K562 (cell line): Measurements from ENCODE around the gene SHLD1. TPM values are rescaled to one million over a fixed set of nuclear protein-coding genes. Genes with fewer than 3 reads are reported as not detected.
A peak's percentile ranks its signal among the peaks of the same experiment; 100 is the strongest.

Source experiments
- BHLHE40 ChIP-seq: IDR thresholded peaks from 2 replicates; pipeline ENCODE4 v1.6.1; 2011; ENCODE audit warnings: low read length, improper control_type of control experiment
- EHMT2 ChIP-seq: fragments of 450-650 bp; IDR thresholded peaks from 2 replicates; pipeline ENCODE4 v1.6.1; 2018; ENCODE audit warnings: antibody characterized with exemption
- FOSL1 ChIP-seq: fragments of 200-800 bp; sonication (Bioruptor generic); conservative IDR thresholded peaks from 2 replicates; pipeline ENCODE4 v1.6.1; 2016; ENCODE audit warnings: missing genetic modification characterization, missing compliant biosample characterization
- GTF2A2 ChIP-seq: IDR thresholded peaks from 2 replicates; pipeline ENCODE4 v1.6.1; 2016; ENCODE audit warnings: mild to moderate bottlenecking, missing genetic modification characterization, missing compliant biosample characterization
- GTF2F1 ChIP-seq: IDR thresholded peaks from 2 replicates; pipeline ENCODE4 v1.6.1; 2011; ENCODE audit warnings: low read depth, low read length, improper control_type of control experiment
- NCOA1 ChIP-seq: fragments of 450-650 bp; IDR thresholded peaks from 2 replicates; pipeline ENCODE4 v1.6.1; 2016; ENCODE audit warnings: low read depth
- PML ChIP-seq: IDR thresholded peaks from 2 replicates; pipeline ENCODE4 v1.6.1; 2012; ENCODE audit warnings: low read length, inconsistent platforms
- SMC3 ChIP-seq: conservative IDR thresholded peaks from 2 replicates; pipeline ENCODE4 v1.6.1; 2011; ENCODE audit warnings: low read depth, low read length, improper control_type of control experiment; ENCODE audit not compliant: insufficient read depth
- SP1 ChIP-seq: sonication (generic); formaldehyde crosslinking; IDR thresholded peaks from 2 replicates; pipeline ENCODE4 v1.8.1; 2022; ENCODE audit warnings: mild to moderate bottlenecking, missing genetic modification reagents
- ZBTB17 ChIP-seq: fragments of 450-650 bp; formaldehyde crosslinking; IDR thresholded peaks from 2 replicates; pipeline ENCODE4 v1.4.0; 2020; ENCODE audit warnings: mild to moderate bottlenecking
- ZNF140 ChIP-seq: fragments of 250-450 bp; sonication (Bioruptor Pico); IDR thresholded peaks from 2 replicates; pipeline ENCODE4 v1.8.0; 2021; ENCODE audit warnings: moderate library complexity, mild to moderate bottlenecking, inconsistent platforms
- ZNF224 ChIP-seq: sonication (generic); formaldehyde crosslinking; IDR thresholded peaks from 2 replicates; pipeline ENCODE4 v1.8.0; 2022; ENCODE audit warnings: mild to moderate bottlenecking, missing genetic modification reagents
- ZNF589 ChIP-seq: fragments of 200-800 bp; sonication (Bioruptor generic); IDR thresholded peaks from 2 replicates; pipeline ENCODE4 v1.6.1; 2016; ENCODE audit warnings: low read depth, missing genetic modification characterization, missing compliant biosample characterization
- ZNF780A ChIP-seq: fragments of 250-450 bp; sonication (Bioruptor Pico); IDR thresholded peaks from 2 replicates; pipeline ENCODE4 v1.5.0; 2021; ENCODE audit warnings: mild to moderate bottlenecking
- ZNF785 ChIP-seq: fragments of 250-450 bp; sonication (Bioruptor Pico); IDR thresholded peaks from 2 replicates; pipeline ENCODE4 v1.4.0; 2020; ENCODE audit warnings: mild to moderate bottlenecking
- ZZZ3 ChIP-seq: fragments of 450-650 bp; IDR thresholded peaks from 2 replicates; pipeline ENCODE4 v1.6.1; 2016; ENCODE audit warnings: antibody characterized with exemption, mild to moderate bottlenecking, moderate library complexity
- polyA plus RNA-seq, 8 experiments: library from polyadenylated mRNA; depleted of rRNA in 4 of 8; stranded (reverse) in 5 of 8; unstranded in 3 of 8; fragments of >200 nt; fragmentation: Nextera tagmentation in 2 of 8; fragmentation: Illumina TruSeq in 1 of 8; extraction: Ambion mirVana in 2 of 8; extraction: Trizol in 1 of 8; gene quantifications; 2 replicates each; pipeline versions ENCODE4 v1.2.1 to v1.2.3, GENCODE V29; 2011 to 2014; ENCODE audit warnings: inconsistent platforms in 1 of 8, missing spikeins in 1 of 8
- total RNA-seq, 7 experiments: library from RNA; depleted of rRNA in 6 of 7; stranded (reverse); fragments of >200 nt in 6 of 7; fragmentation: Illumina TruSeq in 2 of 7; extraction: Trizol in 2 of 7; gene quantifications; 2 replicates each; pipeline versions ENCODE4 v1.2.1 to v1.2.3, GENCODE V29; 2011 to 2021; ENCODE audit warnings: low replicate concordance in 1 of 7
- TF ChIP-seq, protein P1 (sequence below): sonication (generic); formaldehyde crosslinking; IDR thresholded peaks from 2 replicates; pipeline ENCODE4 v1.8.1; 2023; ENCODE audit warnings: mild to moderate bottlenecking, missing genetic modification reagents, moderate library complexity
- TF ChIP-seq, protein P2 (sequence below): fragments of 450-650 bp; conservative IDR thresholded peaks from 2 replicates; pipeline ENCODE4 v1.6.1; 2016; ENCODE audit warnings: missing genetic modification characterization, low read depth, mild to moderate bottlenecking, control low read depth, missing compliant biosample characterization
- TF ChIP-seq, protein P3 (sequence below): fragments of 250-450 bp; sonication (Bioruptor Pico); IDR thresholded peaks from 2 replicates; pipeline ENCODE4 v1.4.0; 2020
- TF ChIP-seq, protein P4 (sequence below): fragments of 200-800 bp; sonication (Bioruptor generic); IDR thresholded peaks from 2 replicates; pipeline ENCODE4 v1.6.1; 2017; ENCODE audit warnings: missing genetic modification characterization, missing compliant biosample characterization

The SHLD1 gene
- total and polyA plus RNA-seq, 9 of the 15 experiments (the other 6 are each of a cell fraction or from before 2014, with no cell fraction given), result 3.7 to 21.6 (median 8.2) TPM

DNA sequence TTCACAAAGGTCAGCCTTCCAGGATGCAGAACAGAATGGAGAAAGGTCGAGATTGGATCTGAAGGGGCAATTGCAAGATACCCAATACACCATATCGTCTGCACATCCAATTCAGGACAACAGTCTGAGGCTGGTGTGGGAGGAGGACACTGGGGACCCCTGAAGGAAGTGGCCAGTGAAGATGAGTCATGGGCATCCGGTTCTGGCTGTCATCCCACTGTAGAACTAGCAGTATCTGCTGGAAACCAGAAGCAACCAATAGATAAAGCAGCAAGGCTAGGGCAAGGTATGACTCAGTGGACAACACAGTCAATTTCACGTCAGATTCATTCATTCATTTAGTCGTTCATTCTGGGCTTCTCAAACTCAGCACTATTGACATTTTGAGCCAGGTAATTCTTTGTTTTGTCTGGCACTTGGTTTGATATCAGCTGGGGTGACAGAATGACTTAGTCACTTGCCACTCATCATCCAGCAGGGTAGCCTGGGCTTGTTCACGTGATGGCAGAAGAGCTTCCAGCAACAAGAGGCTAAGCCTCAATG, 30.3 kb upstream of the SHLD1 start (continued):
- no peak for TF ChIP-seq GTF2F1
- TF ChIP-seq EHMT2, result peak; percentile 75
- no peak for TF ChIP-seq ZNF224 (CRISPR knock-in tag)
- peak; percentile 78; the same call in 1 of the 2 replicates for TF ChIP-seq NCOA1
- TF ChIP-seq GTF2A2 (tag), result no peak
- TF ChIP-seq ZNF780A (CRISPR knock-in tag), result no peak
- no peak; the same call in 1 of the 2 replicates for TF ChIP-seq SP1
- TF ChIP-seq ZNF140 (CRISPR knock-in tag), result no peak
- TF ChIP-seq ZZZ3, result no peak
- TF ChIP-seq, protein P1, sequence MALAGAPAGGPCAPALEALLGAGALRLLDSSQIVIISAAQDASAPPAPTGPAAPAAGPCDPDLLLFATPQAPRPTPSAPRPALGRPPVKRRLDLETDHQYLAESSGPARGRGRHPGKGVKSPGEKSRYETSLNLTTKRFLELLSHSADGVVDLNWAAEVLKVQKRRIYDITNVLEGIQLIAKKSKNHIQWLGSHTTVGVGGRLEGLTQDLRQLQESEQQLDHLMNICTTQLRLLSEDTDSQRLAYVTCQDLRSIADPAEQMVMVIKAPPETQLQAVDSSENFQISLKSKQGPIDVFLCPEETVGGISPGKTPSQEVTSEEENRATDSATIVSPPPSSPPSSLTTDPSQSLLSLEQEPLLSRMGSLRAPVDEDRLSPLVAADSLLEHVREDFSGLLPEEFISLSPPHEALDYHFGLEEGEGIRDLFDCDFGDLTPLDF (CRISPR knock-in tag), result no peak
- TF ChIP-seq, protein P2, sequence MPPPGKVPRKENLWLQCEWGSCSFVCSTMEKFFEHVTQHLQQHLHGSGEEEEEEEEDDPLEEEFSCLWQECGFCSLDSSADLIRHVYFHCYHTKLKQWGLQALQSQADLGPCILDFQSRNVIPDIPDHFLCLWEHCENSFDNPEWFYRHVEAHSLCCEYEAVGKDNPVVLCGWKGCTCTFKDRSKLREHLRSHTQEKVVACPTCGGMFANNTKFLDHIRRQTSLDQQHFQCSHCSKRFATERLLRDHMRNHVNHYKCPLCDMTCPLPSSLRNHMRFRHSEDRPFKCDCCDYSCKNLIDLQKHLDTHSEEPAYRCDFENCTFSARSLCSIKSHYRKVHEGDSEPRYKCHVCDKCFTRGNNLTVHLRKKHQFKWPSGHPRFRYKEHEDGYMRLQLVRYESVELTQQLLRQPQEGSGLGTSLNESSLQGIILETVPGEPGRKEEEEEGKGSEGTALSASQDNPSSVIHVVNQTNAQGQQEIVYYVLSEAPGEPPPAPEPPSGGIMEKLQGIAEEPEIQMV, result no peak
- TF ChIP-seq ZBTB17, result no peak
- TF ChIP-seq, protein P3, sequence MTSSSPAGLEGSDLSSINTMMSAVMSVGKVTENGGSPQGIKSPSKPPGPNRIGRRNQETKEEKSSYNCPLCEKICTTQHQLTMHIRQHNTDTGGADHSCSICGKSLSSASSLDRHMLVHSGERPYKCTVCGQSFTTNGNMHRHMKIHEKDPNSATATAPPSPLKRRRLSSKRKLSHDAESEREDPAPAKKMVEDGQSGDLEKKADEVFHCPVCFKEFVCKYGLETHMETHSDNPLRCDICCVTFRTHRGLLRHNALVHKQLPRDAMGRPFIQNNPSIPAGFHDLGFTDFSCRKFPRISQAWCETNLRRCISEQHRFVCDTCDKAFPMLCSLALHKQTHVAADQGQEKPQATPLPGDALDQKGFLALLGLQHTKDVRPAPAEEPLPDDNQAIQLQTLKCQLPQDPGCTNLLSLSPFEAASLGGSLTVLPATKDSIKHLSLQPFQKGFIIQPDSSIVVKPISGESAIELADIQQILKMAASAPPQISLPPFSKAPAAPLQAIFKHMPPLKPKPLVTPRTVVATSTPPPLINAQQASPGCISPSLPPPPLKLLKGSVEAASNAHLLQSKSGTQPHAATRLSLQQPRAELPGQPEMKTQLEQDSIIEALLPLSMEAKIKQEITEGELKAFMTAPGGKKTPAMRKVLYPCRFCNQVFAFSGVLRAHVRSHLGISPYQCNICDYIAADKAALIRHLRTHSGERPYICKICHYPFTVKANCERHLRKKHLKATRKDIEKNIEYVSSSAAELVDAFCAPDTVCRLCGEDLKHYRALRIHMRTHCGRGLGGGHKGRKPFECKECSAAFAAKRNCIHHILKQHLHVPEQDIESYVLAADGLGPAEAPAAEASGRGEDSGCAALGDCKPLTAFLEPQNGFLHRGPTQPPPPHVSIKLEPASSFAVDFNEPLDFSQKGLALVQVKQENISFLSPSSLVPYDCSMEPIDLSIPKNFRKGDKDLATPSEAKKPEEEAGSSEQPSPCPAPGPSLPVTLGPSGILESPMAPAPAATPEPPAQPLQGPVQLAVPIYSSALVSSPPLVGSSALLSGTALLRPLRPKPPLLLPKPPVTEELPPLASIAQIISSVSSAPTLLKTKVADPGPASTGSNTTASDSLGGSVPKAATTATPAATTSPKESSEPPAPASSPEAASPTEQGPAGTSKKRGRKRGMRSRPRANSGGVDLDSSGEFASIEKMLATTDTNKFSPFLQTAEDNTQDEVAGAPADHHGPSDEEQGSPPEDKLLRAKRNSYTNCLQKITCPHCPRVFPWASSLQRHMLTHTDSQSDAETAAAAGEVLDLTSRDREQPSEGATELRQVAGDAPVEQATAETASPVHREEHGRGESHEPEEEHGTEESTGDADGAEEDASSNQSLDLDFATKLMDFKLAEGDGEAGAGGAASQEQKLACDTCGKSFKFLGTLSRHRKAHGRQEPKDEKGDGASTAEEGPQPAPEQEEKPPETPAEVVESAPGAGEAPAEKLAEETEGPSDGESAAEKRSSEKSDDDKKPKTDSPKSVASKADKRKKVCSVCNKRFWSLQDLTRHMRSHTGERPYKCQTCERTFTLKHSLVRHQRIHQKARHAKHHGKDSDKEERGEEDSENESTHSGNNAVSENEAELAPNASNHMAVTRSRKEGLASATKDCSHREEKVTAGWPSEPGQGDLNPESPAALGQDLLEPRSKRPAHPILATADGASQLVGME (CRISPR knock-in tag), result no peak
- peak; percentile 49; the same call in 1 of the 2 replicates for TF ChIP-seq ZNF589
- no peak for TF ChIP-seq SMC3
- TF ChIP-seq, protein P4, sequence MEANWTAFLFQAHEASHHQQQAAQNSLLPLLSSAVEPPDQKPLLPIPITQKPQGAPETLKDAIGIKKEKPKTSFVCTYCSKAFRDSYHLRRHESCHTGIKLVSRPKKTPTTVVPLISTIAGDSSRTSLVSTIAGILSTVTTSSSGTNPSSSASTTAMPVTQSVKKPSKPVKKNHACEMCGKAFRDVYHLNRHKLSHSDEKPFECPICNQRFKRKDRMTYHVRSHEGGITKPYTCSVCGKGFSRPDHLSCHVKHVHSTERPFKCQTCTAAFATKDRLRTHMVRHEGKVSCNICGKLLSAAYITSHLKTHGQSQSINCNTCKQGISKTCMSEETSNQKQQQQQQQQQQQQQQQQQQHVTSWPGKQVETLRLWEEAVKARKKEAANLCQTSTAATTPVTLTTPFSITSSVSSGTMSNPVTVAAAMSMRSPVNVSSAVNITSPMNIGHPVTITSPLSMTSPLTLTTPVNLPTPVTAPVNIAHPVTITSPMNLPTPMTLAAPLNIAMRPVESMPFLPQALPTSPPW (CRISPR knock-in tag), result no peak
- peak; percentile 86 for TF ChIP-seq BHLHE40
- TF ChIP-seq ZNF785 (CRISPR knock-in tag), result no peak
- TF ChIP-seq FOSL1 (tag), result peak; percentile 97
- TF ChIP-seq PML, result no peak; the same call in 1 of the 2 replicates
